Muscle layer of colon (tissue), 2 donors: ENCODE data around the gene DSG1.

Experiments used
- H3K27ac ChIP-seq: one replicate; pipeline ENCODE4 v1.7.0; 2013; ENCODE audit warnings: low read depth, mild to moderate bottlenecking, low read length, moderate library complexity
- H3K27me3 ChIP-seq, 2 donors: one replicate each; pipeline ENCODE4 v1.7.0; 2013; ENCODE audit warnings: low read length in 2 of 2, mild to moderate bottlenecking in 2 of 2; ENCODE audit not compliant: insufficient read depth in 2 of 2, control insufficient read depth in 1 of 2
- H3K36me3 ChIP-seq: one replicate; pipeline ENCODE4 v1.7.0; 2013; ENCODE audit warnings: mild to moderate bottlenecking, low read length; ENCODE audit not compliant: insufficient read depth
- H3K4me1 ChIP-seq: one replicate; pipeline ENCODE4 v1.7.0; 2013; ENCODE audit warnings: mild to moderate bottlenecking, low read length; ENCODE audit not compliant: insufficient read depth
- H3K4me3 ChIP-seq, 2 donors: one replicate each; pipeline ENCODE4 v1.7.0; 2013; ENCODE audit warnings: low read length in 2 of 2, low read depth in 1 of 2, mild to moderate bottlenecking in 1 of 2, moderate library complexity in 1 of 2
- H3K9ac ChIP-seq: one replicate; pipeline ENCODE4 v1.7.0; 2013; ENCODE audit warnings: low read length
- H3K9me3 ChIP-seq: one replicate; pipeline ENCODE4 v1.7.0; 2013; ENCODE audit warnings: mild to moderate bottlenecking, low read length
- donor health status: abdominal sarcoma.
- donor health status: Adenocarcinoma of cecum.

Gene DSG1

GRCh38 chr18:31398191-31398590, 80.2 kb downstream of the DSG1 start:
- Histone ChIP-seq H3K36me3 (no peaks in the 10 kb centered on the region), H3K4me1 (peaks cover 6% of the 10 kb centered on the region), H3K27ac (no peak overlapping the region), H3K4me3 (no peak overlapping the region), H3K9ac (no peak overlapping the region), H3K27me3 (no peaks in the 10 kb centered on the region), H3K9me3 (no peaks in the 10 kb centered on the region)

- Histone ChIP-seq H3K9ac (no peak overlapping the region), H3K27ac (no peak overlapping the region), H3K4me3 (no peak overlapping the region), H3K4me1 (peaks cover 6% of the 10 kb centered on the region), H3K9me3 (no peaks in the 10 kb centered on the region), H3K36me3 (no peaks in the 10 kb centered on the region), H3K27me3 (no peaks in the 10 kb centered on the region)
Observed at GRCh38 chr18:31399306-31400032, 81.5 kb downstream of the DSG1 start.

- Histone ChIP-seq H3K9ac (no peak overlapping the region), H3K36me3 (no peaks in the 10 kb centered on the region), H3K4me1 (peaks cover 6% of the 10 kb centered on the region), H3K9me3 (no peaks in the 10 kb centered on the region), H3K4me3 (no peak overlapping the region), H3K27me3 (no peaks in the 10 kb centered on the region), H3K27ac (no peak overlapping the region)
Observed at GRCh38 chr18:31401156-31402025, 83.4 kb downstream of the DSG1 start.

DNA sequence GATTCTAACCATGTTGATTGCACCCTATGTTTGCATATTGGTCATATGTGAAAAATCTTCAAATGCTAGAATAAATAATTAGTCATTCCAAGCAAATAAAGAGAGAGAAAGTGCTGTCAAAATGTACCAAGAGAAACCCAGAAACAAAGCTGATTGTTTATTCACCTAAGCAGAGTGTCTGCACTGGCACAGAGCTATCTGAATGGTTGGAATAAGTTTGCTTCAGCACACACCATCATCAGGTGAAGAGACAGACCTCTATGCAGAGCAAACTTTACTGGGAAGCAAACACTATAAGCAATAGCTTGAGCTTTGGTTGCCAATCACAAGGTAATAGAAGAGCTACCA, 84.0 kb downstream of the DSG1 start:
- Histone ChIP-seq H3K27ac (no peak overlapping the region), H3K9ac (no peak overlapping the region), H3K9me3 (no peaks in the 10 kb centered on the region), H3K4me3 (no peak overlapping the region), H3K27me3 (no peaks in the 10 kb centered on the region), H3K4me1 (peaks cover 1% of the 10 kb centered on the region), H3K36me3 (no peaks in the 10 kb centered on the region)

GRCh38 chr18:31403409-31403808, 85.4 kb downstream of the DSG1 start:
- H3K27me3 ChIP-seq: no peaks in the 10 kb centered on the region
- H3K9ac ChIP-seq: no peak overlapping the region
- no peaks in the 10 kb centered on the region for H3K36me3 ChIP-seq
- no peaks in the 10 kb centered on the region for H3K4me1 ChIP-seq
- no peaks in the 10 kb centered on the region for H3K9me3 ChIP-seq
- H3K27ac ChIP-seq: no peak overlapping the region
- no peak overlapping the region for H3K4me3 ChIP-seq
